NB4 (cell line): ENCODE measurements around the gene PDHX.

Experiments
- DNase-seq: peaks from one replicate; pipeline ENCODE4 v3.0.0; 2010; ENCODE audit warnings: low read depth
- H3K4me3 ChIP-seq: one replicate; pipeline ENCODE4 v1.5.1; 2011; ENCODE audit warnings: mild to moderate bottlenecking, low read depth, low read length, moderate library complexity
- MYC ChIP-seq: IDR thresholded peaks from 2 replicates; pipeline ENCODE4 v1.6.1; 2011; ENCODE audit warnings: low read depth, low read length
- POLR2A ChIP-seq: IDR thresholded peaks from 2 replicates; pipeline ENCODE4 v1.6.1; 2011; ENCODE audit warnings: mild to moderate bottlenecking; ENCODE audit not compliant: insufficient read length; ENCODE audit errors: extremely low read depth
- TF ChIP-seq, protein P1 (sequence below): IDR thresholded peaks from 2 replicates; pipeline ENCODE4 v1.6.1; 2011; ENCODE audit warnings: low read depth, low read length
- TF ChIP-seq, protein P2 (sequence below): IDR thresholded peaks from one replicate; pipeline ENCODE4 v1.5.1; 2012; ENCODE audit warnings: low read depth, low read length

The PDHX gene

DNA sequence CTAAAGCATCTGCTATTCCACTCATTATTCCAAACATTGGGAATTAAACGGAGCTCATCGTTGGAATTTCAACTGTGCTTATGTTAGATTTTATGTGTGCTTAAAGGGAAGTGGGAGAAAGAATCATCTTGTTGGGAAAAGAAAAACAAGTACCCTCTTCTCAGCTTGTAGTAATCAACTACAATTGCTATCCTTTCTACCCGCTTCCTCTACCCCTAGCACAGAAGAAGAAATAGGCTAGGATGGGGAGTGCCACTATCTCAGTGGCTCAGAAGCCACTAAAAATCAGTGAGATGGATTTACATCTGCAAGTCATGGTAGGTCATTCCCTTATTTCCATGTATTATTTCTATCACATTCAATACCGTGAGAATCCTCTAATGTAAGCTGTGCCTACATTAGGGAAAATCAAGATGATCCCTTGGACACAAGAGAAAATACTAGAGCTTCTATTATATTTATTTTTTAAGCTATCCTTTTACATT, 124.7 kb downstream of the PDHX start:
- H3K4me3 ChIP-seq: peak overlapping the region; percentile 58
- TF ChIP-seq MYC: no peak
- no peak for TF ChIP-seq POLR2A
- TF ChIP-seq, protein P1, sequence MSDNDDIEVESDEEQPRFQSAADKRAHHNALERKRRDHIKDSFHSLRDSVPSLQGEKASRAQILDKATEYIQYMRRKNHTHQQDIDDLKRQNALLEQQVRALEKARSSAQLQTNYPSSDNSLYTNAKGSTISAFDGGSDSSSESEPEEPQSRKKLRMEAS: no peak
- TF ChIP-seq, protein P2, sequence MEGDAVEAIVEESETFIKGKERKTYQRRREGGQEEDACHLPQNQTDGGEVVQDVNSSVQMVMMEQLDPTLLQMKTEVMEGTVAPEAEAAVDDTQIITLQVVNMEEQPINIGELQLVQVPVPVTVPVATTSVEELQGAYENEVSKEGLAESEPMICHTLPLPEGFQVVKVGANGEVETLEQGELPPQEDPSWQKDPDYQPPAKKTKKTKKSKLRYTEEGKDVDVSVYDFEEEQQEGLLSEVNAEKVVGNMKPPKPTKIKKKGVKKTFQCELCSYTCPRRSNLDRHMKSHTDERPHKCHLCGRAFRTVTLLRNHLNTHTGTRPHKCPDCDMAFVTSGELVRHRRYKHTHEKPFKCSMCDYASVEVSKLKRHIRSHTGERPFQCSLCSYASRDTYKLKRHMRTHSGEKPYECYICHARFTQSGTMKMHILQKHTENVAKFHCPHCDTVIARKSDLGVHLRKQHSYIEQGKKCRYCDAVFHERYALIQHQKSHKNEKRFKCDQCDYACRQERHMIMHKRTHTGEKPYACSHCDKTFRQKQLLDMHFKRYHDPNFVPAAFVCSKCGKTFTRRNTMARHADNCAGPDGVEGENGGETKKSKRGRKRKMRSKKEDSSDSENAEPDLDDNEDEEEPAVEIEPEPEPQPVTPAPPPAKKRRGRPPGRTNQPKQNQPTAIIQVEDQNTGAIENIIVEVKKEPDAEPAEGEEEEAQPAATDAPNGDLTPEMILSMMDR: no peak
- DNase-seq: no peak

DNA sequence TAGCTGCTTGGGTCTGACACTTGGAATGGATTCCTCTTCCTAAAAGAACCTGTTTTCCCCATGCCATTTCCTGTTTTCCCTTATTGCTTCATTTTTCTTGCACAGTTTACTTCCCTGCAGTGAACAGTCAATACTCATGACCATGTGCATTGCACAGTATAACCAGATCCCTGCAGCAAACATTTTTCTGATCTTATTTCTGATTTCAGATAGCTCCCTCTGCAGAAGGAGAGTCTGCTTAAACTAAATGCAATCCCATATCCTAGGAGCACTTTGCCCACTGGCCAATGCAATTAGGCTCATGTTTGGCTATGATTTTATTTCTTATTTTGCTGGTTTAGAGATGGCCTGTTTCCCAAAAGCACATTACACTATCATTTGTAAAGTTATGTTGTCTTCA, 125.8 kb downstream of the PDHX start:
- H3K4me3 ChIP-seq: no peak overlapping the region
- no peak for TF ChIP-seq MYC
- TF ChIP-seq, protein P1: no peak
- TF ChIP-seq, protein P2: no peak
- no peak for TF ChIP-seq POLR2A
- DNase-seq: no peak

DNA sequence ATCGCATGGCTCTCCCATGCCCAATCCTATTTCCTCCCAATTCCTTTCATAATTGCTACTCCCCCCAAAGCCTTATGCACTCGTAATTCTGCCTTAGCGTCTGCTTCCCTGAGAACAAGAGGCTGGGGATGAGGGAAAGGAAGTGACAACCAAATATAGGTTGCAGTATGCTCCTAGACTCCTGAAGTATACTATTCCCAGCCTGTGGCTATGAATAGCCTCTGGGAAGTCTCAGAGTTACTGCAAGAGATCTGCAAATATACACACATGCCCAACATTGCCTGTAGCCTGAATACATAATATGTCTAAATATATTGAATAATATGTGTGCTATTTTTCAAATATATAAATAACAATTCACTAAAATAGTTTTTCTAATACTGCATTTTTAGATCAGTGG, 126.5 kb downstream of the PDHX start:
- DNase-seq: no peak
- H3K4me3 ChIP-seq: no peak overlapping the region
- TF ChIP-seq, protein P2: no peak
- TF ChIP-seq, protein P1: no peak
- TF ChIP-seq POLR2A (no peak), MYC (no peak)

DNA sequence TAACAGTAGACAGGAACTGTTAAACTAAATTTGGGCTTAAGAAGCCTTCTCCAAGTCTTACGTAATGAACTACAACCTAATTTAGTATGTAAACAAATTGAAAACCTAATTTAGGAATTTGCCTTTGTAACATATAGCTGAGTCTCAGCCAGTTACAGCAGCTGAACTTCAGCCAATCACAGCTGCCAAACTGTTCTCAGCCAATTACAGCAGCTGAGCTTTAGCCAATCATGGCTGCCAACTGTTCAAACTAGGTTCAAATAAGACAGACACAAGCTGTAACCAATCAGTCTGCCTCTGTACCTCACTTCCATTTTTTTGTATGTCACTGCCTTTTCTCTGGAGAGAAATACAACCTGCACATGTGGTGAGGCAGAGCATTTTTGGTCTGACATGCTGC, 127.5 kb downstream of the PDHX start:
- TF ChIP-seq POLR2A (no peak), MYC (no peak)
- TF ChIP-seq, protein P1: no peak
- TF ChIP-seq, protein P2: no peak
- H3K4me3 ChIP-seq: no peak overlapping the region
- peak; percentile 66 for DNase-seq

DNA sequence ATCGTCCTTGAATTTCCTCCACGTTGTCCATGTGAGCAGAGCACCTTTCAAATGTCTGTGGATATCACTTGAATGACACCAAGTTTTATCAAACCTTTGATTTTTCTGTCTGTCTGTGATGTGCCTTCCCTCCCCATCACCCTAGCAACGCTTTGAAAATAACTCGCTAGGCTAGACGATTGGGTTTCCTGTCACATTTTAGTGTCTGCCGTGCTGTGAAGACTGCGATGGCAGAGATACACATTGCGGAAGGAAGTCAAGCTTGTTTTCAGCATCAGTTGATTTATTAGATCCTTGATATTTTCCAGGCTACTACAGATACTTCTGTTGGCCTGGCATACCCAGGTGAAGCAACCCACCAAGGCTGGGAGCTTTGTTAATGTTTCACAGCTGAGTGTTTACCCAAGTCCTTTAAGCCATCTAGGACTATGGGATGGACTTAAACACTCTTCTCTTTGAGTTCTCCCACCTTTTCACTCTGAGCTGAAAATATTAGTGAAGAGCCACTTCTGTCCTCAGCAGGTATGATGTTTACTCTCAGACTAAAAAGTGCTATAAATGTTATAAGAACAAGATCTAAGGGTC, 128.9 kb downstream of the PDHX start:
- no peak overlapping the region for H3K4me3 ChIP-seq
- DNase-seq: no peak
- TF ChIP-seq, protein P1: no peak
- TF ChIP-seq, protein P2: no peak
- no peak for TF ChIP-seq MYC
- TF ChIP-seq POLR2A: no peak
